NCI-H774 (cell line): ENCODE results near the gene DYNC1I1.

Experiments
- DNase-seq: peaks from one replicate; lab custom pipeline; 2025; lab: John Stamatoyannopoulos, UW

Gene DYNC1I1

DNA sequence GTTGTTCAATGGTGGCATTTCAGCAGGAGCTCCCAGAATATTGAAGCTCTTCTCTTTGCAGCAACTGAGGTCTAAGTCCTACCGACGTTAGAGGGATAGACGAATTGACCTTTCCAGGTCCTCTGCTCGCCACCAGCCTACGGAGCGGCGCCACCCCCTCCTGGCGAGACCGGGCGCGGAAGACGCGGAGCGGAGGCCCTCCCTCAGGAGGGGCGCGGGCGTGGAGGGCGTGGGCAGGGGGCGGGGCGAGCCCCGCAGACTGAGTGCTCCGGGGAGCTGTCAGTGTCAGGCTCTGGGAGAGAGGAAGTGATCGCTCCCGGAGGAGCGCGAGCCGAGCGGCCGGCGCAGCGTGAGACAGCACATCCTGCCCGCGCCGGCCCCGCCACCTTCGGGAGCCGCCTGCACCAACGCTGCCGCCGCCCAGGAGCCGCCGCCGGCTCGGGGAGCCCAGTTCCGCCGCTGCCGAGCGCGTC is at the start of gene DYNC1I1:
Gene DYNC1I1 (plus strand): TSS at position 257 of the 473 bp plus-strand sequence. CDS start 32,176 bp downstream, outside the sequence.
- peak; percentile 78 for DNase-seq

GRCh38 chr7:95723583-95724180 is 48.7 kb upstream of the DYNC1I1 start:
- DNase-seq, result peak; percentile 71

DNA sequence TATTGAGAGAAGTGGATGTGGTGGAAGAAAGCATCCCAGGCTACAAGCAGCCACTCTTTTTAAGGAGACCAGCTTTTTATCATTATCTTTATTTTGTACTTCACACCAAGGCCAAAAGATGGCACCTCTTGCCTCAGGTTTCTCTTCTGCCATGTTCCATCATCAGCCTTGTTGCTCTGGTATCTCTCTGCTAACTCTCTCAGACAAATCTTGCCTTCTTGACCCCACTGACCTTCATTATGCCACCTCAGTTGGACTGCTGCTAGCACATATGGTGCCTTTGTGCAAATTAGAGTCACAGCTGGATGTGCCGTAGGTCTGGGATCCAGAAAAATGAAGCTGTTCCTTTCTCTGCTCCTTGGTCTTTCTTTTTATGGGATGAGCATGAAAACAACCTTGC is 47.1 kb upstream of the DYNC1I1 start:
- DNase-seq, result no peak

- DNase-seq, result no peak
These were observed 41.7 kb upstream of the DYNC1I1 start for GRCh38 chr7:95730493-95731280.

DNA sequence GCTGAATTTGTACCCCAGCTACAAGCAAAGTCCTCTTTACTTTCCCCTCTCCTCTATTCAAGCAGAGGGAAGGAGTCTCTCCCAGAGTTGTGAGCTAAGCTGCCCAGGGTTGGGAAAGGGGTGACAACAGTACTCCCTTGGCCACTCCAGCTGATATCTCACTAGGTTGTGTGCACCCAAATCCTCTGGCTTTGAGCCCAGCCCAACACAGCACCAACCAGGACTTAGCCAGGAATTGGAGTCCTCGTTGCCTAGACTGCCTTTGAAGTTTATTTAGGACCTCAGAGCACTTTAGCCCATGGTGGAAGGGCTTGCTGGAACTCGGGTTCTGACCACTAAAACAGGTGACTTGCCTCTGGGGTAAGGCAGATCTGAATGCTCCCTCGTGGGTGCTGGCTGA is 35.7 kb upstream of the DYNC1I1 start:
- DNase-seq, result no peak

DNA sequence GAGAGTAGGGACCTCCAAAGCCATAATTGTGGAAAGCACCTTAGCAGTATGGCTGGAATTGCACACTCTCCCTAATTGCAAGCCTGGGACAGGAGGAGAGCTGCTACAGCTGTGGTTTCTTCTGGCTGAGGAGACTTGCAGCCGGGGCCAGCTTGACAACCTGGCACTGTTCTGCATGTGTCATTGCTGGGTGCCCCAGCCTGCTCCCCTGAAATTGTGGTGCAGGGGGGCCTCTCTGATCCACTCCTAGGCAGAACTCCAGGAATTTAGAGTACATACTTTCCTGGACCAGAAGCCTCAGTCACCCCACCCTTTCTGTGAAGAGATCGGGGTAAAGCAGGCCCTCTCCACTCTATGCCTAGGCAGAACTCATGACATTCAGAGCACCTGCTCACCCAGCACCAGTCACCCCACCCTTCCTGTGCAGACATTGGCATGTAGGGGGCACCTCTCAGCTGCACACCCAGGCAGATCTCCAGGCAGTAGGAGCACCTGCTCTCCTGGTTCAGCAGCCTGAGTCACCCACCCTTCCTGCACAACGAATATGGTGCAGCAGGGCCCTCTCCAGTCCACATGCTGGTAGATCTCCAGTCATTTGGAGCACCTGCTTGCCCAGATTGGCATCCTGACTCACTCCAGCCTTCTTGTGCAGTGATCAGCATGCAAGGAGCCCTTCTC is 34.4 kb upstream of the DYNC1I1 start:
- peak; percentile 34 for DNase-seq

- DNase-seq, result no peak
These were observed 23.3 kb upstream of the DYNC1I1 start for GRCh38 chr7:95749044-95749443.

DNA sequence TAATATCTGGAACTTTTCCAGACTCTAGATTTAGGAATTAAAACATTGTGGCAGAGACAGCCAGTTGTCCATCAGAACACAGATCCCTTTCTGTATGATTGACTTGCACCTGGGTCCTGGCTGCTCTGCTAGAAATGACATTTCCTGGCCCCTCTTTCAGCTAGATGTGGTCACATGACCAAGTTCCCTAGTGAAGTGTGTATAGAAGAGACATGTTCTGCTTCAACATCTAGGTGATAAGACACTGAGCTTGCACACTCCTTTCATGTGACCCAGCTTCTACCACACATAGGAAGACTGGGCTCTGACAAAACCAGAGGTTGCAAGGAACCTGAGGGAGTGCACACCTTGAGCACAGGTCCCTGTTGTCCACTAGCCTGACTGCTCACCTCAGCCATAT is 22.8 kb upstream of the DYNC1I1 start:
- DNase-seq, result no peak

DNA sequence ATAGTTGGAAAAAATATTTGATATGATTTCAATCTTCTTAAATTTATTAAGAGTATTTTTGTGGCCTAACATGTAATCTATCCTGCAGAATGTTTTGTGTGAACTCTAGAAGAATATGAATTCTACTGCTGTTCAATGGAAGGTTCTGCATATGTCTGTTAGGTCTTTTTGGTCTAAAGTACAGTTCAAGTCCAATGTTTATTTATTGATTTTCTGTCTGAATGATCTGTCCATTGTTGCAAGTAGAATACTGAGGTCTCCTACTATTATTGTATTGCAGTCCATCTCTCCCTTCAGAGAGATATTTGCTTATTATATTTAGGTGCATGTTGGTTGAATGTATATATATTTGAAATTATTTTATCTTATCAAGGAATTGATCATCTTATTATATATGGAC is 18.9 kb upstream of the DYNC1I1 start:
- DNase-seq, result no peak

GRCh38 chr7:95755277-95755934 is 16.9 kb upstream of the DYNC1I1 start:
- no peak for DNase-seq

- DNase-seq, result no peak
These were observed 14.2 kb upstream of the DYNC1I1 start for GRCh38 chr7:95758187-95758586.

DNA sequence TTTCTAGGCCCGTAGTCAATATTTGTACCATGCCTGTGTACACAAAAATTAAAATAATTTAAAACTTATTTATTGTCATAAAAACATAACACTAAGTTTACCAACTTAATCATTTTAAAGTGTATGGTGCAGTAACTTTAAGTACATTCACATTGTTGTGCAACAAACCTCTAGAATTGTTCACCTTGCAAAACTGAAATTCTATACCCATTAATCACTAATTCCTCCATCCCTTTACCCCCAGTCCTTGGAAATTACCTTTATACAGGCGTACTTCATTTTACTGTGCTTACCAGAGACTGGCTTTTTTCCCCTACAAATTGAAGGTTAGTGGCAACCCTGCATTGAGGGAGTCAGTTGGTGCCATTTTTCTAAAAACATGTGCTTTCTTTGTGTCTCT is 6.3 kb upstream of the DYNC1I1 start:
- no peak for DNase-seq

DNA sequence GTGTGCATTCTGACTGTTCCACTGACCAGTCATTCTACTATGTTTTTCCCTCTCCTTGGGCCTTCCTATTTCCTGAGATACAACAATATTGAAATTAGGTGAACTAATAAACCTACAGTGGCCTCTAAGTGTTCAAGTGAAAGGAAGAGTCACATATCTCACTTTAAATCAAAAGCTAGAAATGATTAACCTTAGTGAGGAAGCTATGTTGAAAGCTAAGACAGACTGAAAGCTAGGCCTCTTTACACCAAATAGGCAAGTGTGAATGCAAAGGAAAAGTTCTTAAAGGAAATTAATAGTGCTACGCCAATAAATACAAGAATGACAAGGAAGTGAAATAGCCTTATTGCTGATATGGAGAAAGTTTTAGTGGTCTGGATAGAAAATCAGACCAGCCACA is 5.7 kb upstream of the DYNC1I1 start:
- DNase-seq, result no peak

GRCh38 chr7:95772771-95773581 is 622 bp downstream of the DYNC1I1 start:
- peak; percentile 14 for DNase-seq

DNA sequence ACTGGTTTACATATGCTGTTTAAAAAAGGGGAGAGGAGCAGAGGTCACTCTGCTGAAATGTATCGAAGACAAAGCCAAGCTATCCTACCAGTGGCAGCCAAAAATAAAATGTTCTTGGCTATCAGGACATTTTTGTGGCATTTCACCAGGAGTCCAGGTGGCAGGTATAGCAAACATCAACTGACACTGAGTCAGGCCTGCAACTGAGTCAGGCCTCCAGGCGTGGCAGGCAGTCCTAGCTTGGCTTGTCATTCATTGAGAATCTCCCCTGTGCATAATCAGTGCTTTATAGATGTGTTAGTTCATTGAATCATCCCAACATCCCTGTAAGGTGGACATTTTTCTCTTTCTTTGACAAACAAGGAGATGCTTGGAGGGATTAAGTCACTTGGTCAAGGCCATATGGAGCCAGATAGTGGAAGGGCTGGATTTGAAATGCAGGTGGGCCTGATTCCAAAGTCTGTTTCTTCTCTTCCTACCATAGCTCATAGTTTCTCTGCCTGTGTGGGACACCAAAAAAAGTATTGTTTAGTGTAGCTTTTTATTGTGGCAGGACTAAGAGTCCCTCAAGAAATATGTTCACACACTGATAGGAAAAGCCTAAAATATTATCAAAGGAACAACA is 4.3 kb downstream of the DYNC1I1 start:
- DNase-seq, result no peak

GRCh38 chr7:95777269-95777668 is 4.9 kb downstream of the DYNC1I1 start:
- peak; percentile 37 for DNase-seq

GRCh38 chr7:95780665-95781064 is 8.3 kb downstream of the DYNC1I1 start:
- DNase-seq, result no peak

DNA sequence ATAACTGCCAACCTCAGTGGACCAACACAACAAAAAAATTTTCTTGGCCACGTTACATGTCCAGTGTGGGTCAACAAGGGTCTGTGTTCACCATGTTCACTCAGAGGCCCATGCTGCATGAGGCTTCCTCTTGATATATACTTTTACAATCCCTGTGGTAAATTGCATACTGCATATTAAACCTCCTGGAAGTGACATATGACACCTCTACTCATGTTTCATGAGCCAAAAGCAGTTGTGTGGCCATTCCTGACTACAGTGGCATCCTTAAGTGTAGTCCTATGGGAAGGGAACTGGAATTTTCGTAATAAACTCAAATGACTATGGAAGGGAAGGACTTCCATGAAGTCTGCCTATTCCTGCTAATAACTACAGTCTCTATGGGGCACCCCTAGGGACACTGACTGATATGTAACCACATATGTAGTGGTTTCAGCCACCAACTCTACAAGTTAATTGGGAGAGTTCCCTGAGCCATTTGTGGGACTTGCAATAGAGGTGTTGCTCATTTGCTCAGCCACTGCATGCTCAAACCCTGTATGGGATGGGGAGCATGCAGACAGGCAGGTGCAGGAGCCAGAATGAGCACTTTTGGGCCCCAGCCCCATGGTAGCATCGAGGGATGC is 9.7 kb downstream of the DYNC1I1 start:
- no peak for DNase-seq

DNA sequence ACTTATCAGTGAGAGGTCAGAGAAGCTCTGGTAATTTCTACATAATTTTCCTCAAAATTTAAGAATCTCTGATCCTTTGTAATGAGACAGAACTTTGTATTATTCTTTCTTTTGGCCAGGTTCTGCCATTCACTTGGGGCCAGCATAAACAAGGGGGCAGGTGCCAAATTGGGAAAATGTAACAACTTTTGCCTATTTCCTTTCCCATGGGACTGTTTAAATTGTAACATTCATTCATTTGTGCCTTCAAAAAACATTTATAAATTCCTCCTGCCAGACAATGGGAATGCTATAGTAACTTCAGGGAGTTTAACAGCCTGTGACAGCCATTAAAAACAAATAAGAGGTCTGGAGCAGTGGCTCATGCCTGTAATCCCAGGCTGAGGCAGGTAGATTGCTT is 12.4 kb downstream of the DYNC1I1 start:
- DNase-seq, result no peak

- no peak for DNase-seq
These were observed 15.9 kb downstream of the DYNC1I1 start for GRCh38 chr7:95788258-95788657.

DNA sequence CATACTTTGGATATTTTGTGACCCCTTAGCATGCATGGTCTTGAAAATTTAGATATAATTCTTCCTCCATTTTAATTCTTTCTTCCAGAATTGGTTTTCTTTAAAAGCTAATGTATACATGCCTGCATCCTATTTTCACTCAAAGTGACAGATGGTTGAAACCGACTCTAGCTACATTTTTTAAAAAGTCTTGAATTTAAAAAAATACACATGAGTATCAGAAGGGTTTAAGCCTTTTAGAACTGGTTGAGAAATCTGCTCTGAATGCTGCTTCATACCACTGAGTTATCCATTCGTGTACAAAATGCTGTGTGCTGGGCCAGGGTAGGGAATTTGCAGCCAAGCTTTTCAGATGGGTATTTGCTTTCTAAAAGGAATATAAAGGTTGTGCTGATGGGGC is 16.5 kb downstream of the DYNC1I1 start:
- DNase-seq, result no peak
